Neuronal stem cell (in vitro differentiated cells): ENCODE measurements around the gene MAPRE3.

Experiments used
- DNase-seq: peaks from one replicate; pipeline ENCODE4 v3.0.0-alpha.2; 2013; ENCODE audit warnings: low spot score
- H2AFZ ChIP-seq: one replicate; pipeline ENCODE4 v1.6.1; 2013; ENCODE audit warnings: mild to moderate bottlenecking, low read length, inconsistent platforms
- H2AK5ac ChIP-seq: 2 replicates; pipeline ENCODE4 v1.6.1; 2013; ENCODE audit warnings: low read depth, mild to moderate bottlenecking, inconsistent platforms, low read length, moderate library complexity, mixed read lengths
- H2BK120ac ChIP-seq: 2 replicates; pipeline ENCODE4 v1.6.1; 2013; ENCODE audit warnings: low read depth, mild to moderate bottlenecking, inconsistent platforms, low read length, moderate library complexity, mixed read lengths
- H2BK12ac ChIP-seq: one replicate; pipeline ENCODE4 v1.6.1; 2013; ENCODE audit warnings: low read length, inconsistent platforms
- H2BK15ac ChIP-seq: 2 replicates; pipeline ENCODE4 v1.6.1; 2013; ENCODE audit warnings: mild to moderate bottlenecking, low read length, inconsistent platforms, mixed read lengths
- H2BK5ac ChIP-seq: one replicate; pipeline ENCODE4 v1.6.1; 2013; ENCODE audit warnings: inconsistent platforms, mild to moderate bottlenecking, low read length, moderate library complexity
- H3K14ac ChIP-seq: one replicate; pipeline ENCODE4 v1.6.1; 2013; ENCODE audit warnings: low read length, inconsistent platforms
- H3K18ac ChIP-seq: 2 replicates; pipeline ENCODE4 v1.6.1; 2013; ENCODE audit warnings: low read length, inconsistent platforms
- H3K23ac ChIP-seq: 2 replicates; pipeline ENCODE4 v1.6.1; 2013; ENCODE audit warnings: low read depth, mild to moderate bottlenecking, mixed read lengths, low read length, inconsistent platforms; ENCODE audit not compliant: poor library complexity
- H3K27ac ChIP-seq: replicated peaks from 3 replicates; pipeline ENCODE4 v1.5.1; 2013; ENCODE audit warnings: low read length, inconsistent platforms
- H3K27me3 ChIP-seq, 3 experiments: 2 replicates each; pipeline ENCODE4 v1.6.1; 2013; ENCODE audit warnings: low read length in 3 of 3, mild to moderate bottlenecking in 2 of 3, inconsistent platforms in 1 of 3, low read depth in 1 of 3, mixed read lengths in 1 of 3, moderate library complexity in 1 of 3; ENCODE audit not compliant: control insufficient read depth in 3 of 3, insufficient read depth in 3 of 3
- H3K36me3 ChIP-seq, 2 donors: replicated peaks in 1 of 2; 2 replicates each; pipeline ENCODE4 v1.6.1; 2013; ENCODE audit warnings: low read length in 2 of 2; ENCODE audit not compliant: control insufficient read depth in 2 of 2, insufficient read depth in 2 of 2
- H3K4ac ChIP-seq: 2 replicates; pipeline ENCODE4 v1.6.1; 2013; ENCODE audit warnings: inconsistent platforms, mild to moderate bottlenecking, low read length, moderate library complexity
- H3K4me1 ChIP-seq, 2 donors: 1 replicate in 1 of 2; 2 replicates in 1 of 2; pipeline ENCODE4 v1.6.1; 2013; ENCODE audit warnings: low read length in 2 of 2, low read depth in 1 of 2; ENCODE audit not compliant: control insufficient read depth in 2 of 2, insufficient read depth in 1 of 2
- H3K4me2 ChIP-seq: one replicate; pipeline ENCODE4 v1.6.1; 2013; ENCODE audit warnings: mild to moderate bottlenecking, low read length, inconsistent platforms; ENCODE audit not compliant: insufficient read depth, poor library complexity, severe bottlenecking
- H3K4me3 ChIP-seq, 2 donors: 2 replicates each; pipeline ENCODE4 v1.5.1; 2013; ENCODE audit warnings: low read length in 2 of 2, mild to moderate bottlenecking in 2 of 2, inconsistent platforms in 1 of 2, moderate library complexity in 1 of 2
- H3K79me1 ChIP-seq: one replicate; pipeline ENCODE4 v1.6.1; 2013; ENCODE audit warnings: low read depth, mild to moderate bottlenecking, inconsistent platforms, low read length, moderate library complexity
- H3K9ac ChIP-seq: one replicate; pipeline ENCODE4 v1.6.1; 2013; ENCODE audit warnings: mild to moderate bottlenecking, low read depth, low read length, inconsistent platforms; ENCODE audit not compliant: poor library complexity
- H3K9me3 ChIP-seq, 2 donors: replicated peaks in 1 of 2; 2 replicates each; pipeline versions ENCODE3 to v1.6.1; 2013; ENCODE audit warnings: low read length in 2 of 2, mild to moderate bottlenecking in 2 of 2, inconsistent platforms in 1 of 2, low read depth in 1 of 2, mixed read lengths in 1 of 2, moderate library complexity in 1 of 2; ENCODE audit not compliant: control insufficient read depth in 2 of 2, insufficient read depth in 1 of 2
- H4K8ac ChIP-seq: one replicate; pipeline ENCODE4 v1.6.1; 2013; ENCODE audit warnings: low read depth, mild to moderate bottlenecking, inconsistent platforms, low read length, moderate library complexity
- H4K91ac ChIP-seq: one replicate; pipeline ENCODE4 v1.6.1; 2013; ENCODE audit warnings: low read length, low read depth, mild to moderate bottlenecking, inconsistent platforms; ENCODE audit not compliant: poor library complexity
- WGBS, 2 donors: extraction: QIAGEN DNeasy Blood & Tissue Kit; methylation state at CpG; one replicate each; pipeline ENCODE4 v1.1.7; 2013; ENCODE audit warnings: missing lambda C conversion rate in 2 of 2, mixed read lengths in 1 of 2; ENCODE audit not compliant: insufficient read length in 2 of 2, insufficient replicate concordance in 1 of 2; ENCODE audit errors: extremely low coverage in 2 of 2; 5-methylcytosine and 5-hydroxymethylcytosine counted together

MAPRE3 gene

GRCh38 chr2:26933431-26934334, 36.8 kb upstream of the MAPRE3 start:
- no peak overlapping the region for H2BK15ac ChIP-seq

GRCh38 chr2:26934335-26934724, 36.1 kb upstream of the MAPRE3 start:
- Histone ChIP-seq H3K9ac (no peak overlapping the region), H2BK120ac (no peak overlapping the region), H3K4ac (no peak overlapping the region), H3K18ac (no peak overlapping the region), H2BK5ac (no peak overlapping the region), H3K27ac (no peak overlapping the region), H2AFZ (no peak overlapping the region), H3K9me3 (no peaks in the 10 kb centered on the region), H3K79me1 (peaks cover 8% of the 10 kb centered on the region), H3K36me3 (peaks cover 49 to 89% of the 10 kb centered on the region in 2 donors), H3K4me2 (no peak overlapping the region), H4K91ac (no peak overlapping the region), H2BK12ac (no peak overlapping the region), H4K8ac (no peak overlapping the region), H3K27me3 (no peaks in the 10 kb centered on the region), H2AK5ac (no peak overlapping the region), H3K14ac (no peak overlapping the region), H3K4me3 (no peak overlapping the region), H3K23ac (peak overlapping the region; percentile 67), H2BK15ac (no peak overlapping the region), H3K4me1 (peaks cover 0 to 3% of the 10 kb centered on the region in 2 donors)
- no CpG with 5 or more reads among the region's 10 CpGs for WGBS, 2 donors
- DNase-seq: no peak

More at GRCh38 chr2:26933431-26934334, 36.8 kb upstream of the MAPRE3 start:
- WGBS, 2 donors: no CpG with 5 or more reads among the region's 16 CpGs
- Histone ChIP-seq H3K4me2 (no peak overlapping the region), H3K79me1 (peaks cover 8% of the 10 kb centered on the region), H2BK12ac (no peak overlapping the region), H3K14ac (no peak overlapping the region), H4K8ac (no peak overlapping the region), H3K36me3 (peaks cover 50 to 88% of the 10 kb centered on the region in 2 donors), H3K4me3 (peak overlapping the region in 1 of 2 donors; percentile 31), H4K91ac (no peak overlapping the region), H3K4me1 (peaks cover 0 to 3% of the 10 kb centered on the region in 2 donors), H3K9ac (no peak overlapping the region), H3K27ac (no peak overlapping the region), H3K4ac (no peak overlapping the region), H2BK5ac (no peak overlapping the region), H2AK5ac (no peak overlapping the region), H3K23ac (peak overlapping the region; percentile 67), H2BK120ac (no peak overlapping the region), H3K18ac (no peak overlapping the region), H2AFZ (no peak overlapping the region), H3K27me3 (no peaks in the 10 kb centered on the region), H3K9me3 (no peaks in the 10 kb centered on the region)
- DNase-seq: no peak

- no peaks in the 10 kb centered on the region for H3K9me3 ChIP-seq
- H2AFZ ChIP-seq: no peak overlapping the region
- no peak overlapping the region for H3K14ac ChIP-seq
- no peak overlapping the region for H3K4me2 ChIP-seq
- H4K8ac ChIP-seq: no peak overlapping the region
- no peak overlapping the region for H2BK120ac ChIP-seq
- WGBS, 2 donors: no CpG with 5 or more reads among the region's 3 CpGs
- no peaks in the 10 kb centered on the region for H3K4me1 ChIP-seq
- no peak overlapping the region for H3K4me3 ChIP-seq
- no peak overlapping the region for H4K91ac ChIP-seq
- no peak overlapping the region for H3K18ac ChIP-seq
- H3K23ac ChIP-seq: no peak overlapping the region
- no peak for DNase-seq
- H3K9ac ChIP-seq: no peak overlapping the region
- no peak overlapping the region for H2AK5ac ChIP-seq
- peaks cover 49 to 89% of the 10 kb centered on the region in 2 donors for H3K36me3 ChIP-seq
- H3K79me1 ChIP-seq: peaks cover 6% of the 10 kb centered on the region
- no peak overlapping the region for H3K27ac ChIP-seq
- no peak overlapping the region for H2BK12ac ChIP-seq
- H2BK5ac ChIP-seq: no peak overlapping the region
- H2BK15ac ChIP-seq: no peak overlapping the region
- H3K27me3 ChIP-seq: no peaks in the 10 kb centered on the region
- no peak overlapping the region for H3K4ac ChIP-seq
Measured at GRCh38 chr2:26934985-26935384, 35.5 kb upstream of the MAPRE3 start.

- no peak overlapping the region for H2BK120ac ChIP-seq
- H3K14ac ChIP-seq: no peak overlapping the region
- no peaks in the 10 kb centered on the region for H3K27me3 ChIP-seq
- no peak overlapping the region for H3K23ac ChIP-seq
- no peak overlapping the region for H3K4ac ChIP-seq
- H2AK5ac ChIP-seq: no peak overlapping the region
- no peak overlapping the region for H3K9ac ChIP-seq
- no peak overlapping the region for H4K8ac ChIP-seq
- no peaks in the 10 kb centered on the region for H3K9me3 ChIP-seq
- H3K4me2 ChIP-seq: no peak overlapping the region
- no peak overlapping the region for H2BK5ac ChIP-seq
- H3K18ac ChIP-seq: no peak overlapping the region
- no peak overlapping the region for H4K91ac ChIP-seq
- no peaks in the 10 kb centered on the region for H3K4me1 ChIP-seq
- no peak overlapping the region for H3K4me3 ChIP-seq
- no peak overlapping the region for H3K27ac ChIP-seq
- no peak overlapping the region for H2BK15ac ChIP-seq
- peaks cover 48 to 95% of the 10 kb centered on the region in 2 donors for H3K36me3 ChIP-seq
- peaks cover 6% of the 10 kb centered on the region for H3K79me1 ChIP-seq
- no peak for DNase-seq
- WGBS, 2 donors: no CpG with 5 or more reads among the region's 5 CpGs
- no peak overlapping the region for H2BK12ac ChIP-seq
- no peak overlapping the region for H2AFZ ChIP-seq
Measured at GRCh38 chr2:26936855-26937254, 33.6 kb upstream of the MAPRE3 start.
